Karpas-422 (cell line): Measurements from ENCODE around the gene CENPA. TPM values are rescaled to one million over a fixed set of nuclear protein-coding genes. Genes with fewer than 3 reads are reported as not detected.
"Not testable (repeated sequence)": the region's sequence is repeated elsewhere in the genome, so short reads cannot be mapped to it uniquely, and the experiment has no call there.

Experiments used
- DNase-seq: peaks from one replicate; pipeline ENCODE4 v3.0.0-alpha.2; 2015
- H2AFZ ChIP-seq: fragments of 200-600 bp; sonication (generic); 2 replicates; pipeline ENCODE4 v1.6.1; 2014; ENCODE audit warnings: antibody characterized with exemption, low read length, mixed read lengths
- H3K27ac ChIP-seq: fragments of 200-600 bp; sonication (generic); 2 replicates; pipeline ENCODE4 v1.5.1; 2014; ENCODE audit warnings: mild to moderate bottlenecking, low read length, moderate library complexity
- H3K27me3 ChIP-seq: fragments of 200-600 bp; sonication (generic); 2 replicates; pipeline ENCODE4 v1.6.1; 2014; ENCODE audit warnings: low read length, mixed read lengths
- H3K36me3 ChIP-seq: fragments of 200-600 bp; sonication (generic); 2 replicates; pipeline ENCODE4 v1.6.1; 2014; ENCODE audit warnings: low read length, mixed read lengths; ENCODE audit not compliant: insufficient read depth
- H3K4me1 ChIP-seq: fragments of 200-600 bp; sonication (generic); 2 replicates; pipeline ENCODE4 v1.6.1; 2014; ENCODE audit warnings: mild to moderate bottlenecking, low read length, mixed read lengths
- H3K4me2 ChIP-seq: fragments of 200-600 bp; sonication (generic); 2 replicates; pipeline ENCODE4 v1.6.1; 2014; ENCODE audit warnings: low read length, low read depth, mild to moderate bottlenecking; ENCODE audit not compliant: poor library complexity, severe bottlenecking
- H3K4me3 ChIP-seq: fragments of 200-600 bp; sonication (generic); 2 replicates; pipeline ENCODE4 v1.5.1; 2014; ENCODE audit warnings: mild to moderate bottlenecking, antibody characterized with exemption, low read length, mixed read lengths
- H3K79me2 ChIP-seq: fragments of 200-600 bp; sonication (generic); 2 replicates; pipeline ENCODE4 v1.6.1; 2014; ENCODE audit warnings: mild to moderate bottlenecking, low read length, mixed read lengths
- H3K9ac ChIP-seq: fragments of 200-600 bp; sonication (generic); 2 replicates; pipeline ENCODE4 v1.6.0; 2014; ENCODE audit warnings: low read length
- H3K9me2 ChIP-seq: fragments of 200-600 bp; sonication (generic), shearing (Covaris generic); replicated peaks from 2 replicates; pipeline ENCODE4 v1.6.0; 2014; ENCODE audit warnings: mild to moderate bottlenecking, low read length, moderate library complexity; ENCODE audit not compliant: insufficient read depth
- H3K9me3 ChIP-seq: fragments of 300-700, 200-600 bp; sonication (generic); 2 replicates; pipeline ENCODE4 v1.6.1; 2014; ENCODE audit warnings: low read length, mixed read lengths
- H4K20me1 ChIP-seq: fragments of 200-600 bp; sonication (generic); 2 replicates; pipeline ENCODE4 v1.6.1; 2014; ENCODE audit warnings: mild to moderate bottlenecking, antibody characterized with exemption, low read length, low read depth; ENCODE audit not compliant: insufficient read depth
- total RNA-seq: library from RNA; depleted of rRNA; stranded (reverse); fragments of >200 nt; shearing (Covaris generic); gene quantifications from 2 replicates; pipeline ENCODE4 v1.2.3, GENCODE V29; 2014; ENCODE audit warnings: low replicate concordance

CENPA gene
- total RNA-seq, 1 experiment from 2014 or later, result 21.1 TPM

GRCh38 chr2:26756337-26756736 lies 29.5 kb upstream of the CENPA start:
- Histone ChIP-seq H2AFZ (no peak overlapping the region), H3K4me1 (peaks cover 41% of the 10 kb centered on the region), H3K9me3 (no peaks in the 10 kb centered on the region), H3K79me2 (no peaks in the 10 kb centered on the region), H3K27ac (no peak overlapping the region), H3K4me3 (no peak overlapping the region), H3K27me3 (no peaks in the 10 kb centered on the region), H3K9me2 (no peaks in the 10 kb centered on the region), H4K20me1 (peaks cover 15% of the 10 kb centered on the region; the same call in 1 of the 2 replicates), H3K9ac (no peak overlapping the region), H3K36me3 (peaks cover 1% of the 10 kb centered on the region; the same call in 1 of the 2 replicates), H3K4me2 (no peak overlapping the region)
- DNase-seq, result no peak

- Histone ChIP-seq H2AFZ (no peak overlapping the region), H3K36me3 (no peaks in the 10 kb centered on the region), H3K4me2 (no peak overlapping the region), H3K4me3 (no peak overlapping the region), H3K9ac (no peak overlapping the region), H3K27ac (no peak overlapping the region), H4K20me1 (peaks cover 15% of the 10 kb centered on the region; the same call in 1 of the 2 replicates), H3K79me2 (no peaks in the 10 kb centered on the region), H3K4me1 (peaks cover 23% of the 10 kb centered on the region), H3K27me3 (no peaks in the 10 kb centered on the region), H3K9me3 (no peaks in the 10 kb centered on the region), H3K9me2 (no peaks in the 10 kb centered on the region)
- DNase-seq, result no peak
Measured at GRCh38 chr2:26757873-26758789, 27.7 kb upstream of the CENPA start.

GRCh38 chr2:26758790-26759321 lies 27.0 kb upstream of the CENPA start:
- H3K9ac ChIP-seq, result no peak overlapping the region
- H3K27me3 ChIP-seq, result no peaks in the 10 kb centered on the region
- DNase-seq, result no peak
- H3K4me1 ChIP-seq, result peaks cover 28% of the 10 kb centered on the region
- H3K4me3 ChIP-seq, result no peak overlapping the region
- no peaks in the 10 kb centered on the region for H3K9me3 ChIP-seq
- no peak overlapping the region for H3K4me2 ChIP-seq
- no peak overlapping the region for H3K27ac ChIP-seq
- no peaks in the 10 kb centered on the region for H3K9me2 ChIP-seq
- no peaks in the 10 kb centered on the region for H3K36me3 ChIP-seq
- H3K79me2 ChIP-seq, result no peaks in the 10 kb centered on the region
- H4K20me1 ChIP-seq, result peaks cover 15% of the 10 kb centered on the region; the same call in 1 of the 2 replicates
- H2AFZ ChIP-seq, result no peak overlapping the region

GRCh38 chr2:26759845-26760244 lies 26.0 kb upstream of the CENPA start:
- no peak for DNase-seq
- Histone ChIP-seq H3K9me2 (no peaks in the 10 kb centered on the region), H3K4me3 (no peak overlapping the region), H2AFZ (no peak overlapping the region), H3K4me2 (no peak overlapping the region), H4K20me1 (peaks cover 15% of the 10 kb centered on the region; the same call in 1 of the 2 replicates), H3K27me3 (no peaks in the 10 kb centered on the region), H3K36me3 (no peaks in the 10 kb centered on the region), H3K79me2 (peaks cover 8% of the 10 kb centered on the region), H3K9me3 (no peaks in the 10 kb centered on the region), H3K27ac (no peak overlapping the region), H3K9ac (no peak overlapping the region), H3K4me1 (peaks cover 23% of the 10 kb centered on the region)

- H3K27ac ChIP-seq, H3K4me3 ChIP-seq, H3K4me2 ChIP-seq, H3K9ac ChIP-seq, H3K36me3 ChIP-seq, H2AFZ ChIP-seq, H3K27me3 ChIP-seq, H3K9me3 ChIP-seq, H3K9me2 ChIP-seq, DNase-seq: not testable (repeated sequence)
- Histone ChIP-seq H3K4me1 (peaks cover 27% of the 10 kb centered on the region), H3K79me2 (peaks cover 19% of the 10 kb centered on the region), H4K20me1 (peaks cover 12% of the 10 kb centered on the region; the same call in 1 of the 2 replicates)
Measured at GRCh38 chr2:26760991-26761390, 24.9 kb upstream of the CENPA start.

GRCh38 chr2:26763019-26763418 lies 22.8 kb upstream of the CENPA start:
- H3K36me3 ChIP-seq, result no peaks in the 10 kb centered on the region
- peaks cover 21% of the 10 kb centered on the region for H3K4me1 ChIP-seq
- H3K9me2 ChIP-seq, result no peaks in the 10 kb centered on the region
- no peaks in the 10 kb centered on the region for H3K27me3 ChIP-seq
- H3K9me3 ChIP-seq, result no peaks in the 10 kb centered on the region
- peaks cover 18% of the 10 kb centered on the region; the same call in 1 of the 2 replicates for H4K20me1 ChIP-seq
- no peak overlapping the region for H3K4me3 ChIP-seq
- DNase-seq, result no peak
- H3K9ac ChIP-seq, result no peak overlapping the region
- H3K79me2 ChIP-seq, result peaks cover 38% of the 10 kb centered on the region
- no peak overlapping the region for H3K27ac ChIP-seq
- no peak overlapping the region for H2AFZ ChIP-seq
- no peak overlapping the region for H3K4me2 ChIP-seq

GRCh38 chr2:26764078-26764887 lies 21.6 kb upstream of the CENPA start, which contains the start of gene SLC35F6:
SLC35F6 (plus strand) TSS chr2:26764284; CDS start chr2:26764350, 66 bp downstream.
- peak within 1 kb of the TSS; percentile 88 for H3K4me2 ChIP-seq
- H2AFZ ChIP-seq, result peak within 1 kb of the TSS; percentile 76
- DNase-seq, result peak; percentile 94
- H3K9ac ChIP-seq, result peak within 1 kb of the TSS; percentile 99
- H3K4me3 ChIP-seq, result peak within 1 kb of the TSS; percentile 90
- H3K79me2 ChIP-seq, result peaks cover 48% of the 10 kb centered on the region
- no peaks in the 10 kb centered on the region for H3K27me3 ChIP-seq
- no peaks in the 10 kb centered on the region for H3K36me3 ChIP-seq
- H4K20me1 ChIP-seq, result 0 out of 2 replicates have a peak, but pooled peaks cover 14% of the 10 kb centered on the region
- H3K27ac ChIP-seq, result peak within 1 kb of the TSS; percentile 40; the same call in 1 of the 2 replicates
- no peaks in the 10 kb centered on the region for H3K9me2 ChIP-seq
- H3K4me1 ChIP-seq, result peaks cover 19% of the 10 kb centered on the region
- no peaks in the 10 kb centered on the region for H3K9me3 ChIP-seq
